H9 (cell line): ENCODE measurements around the gene F2. TPM values are rescaled to one million over a fixed set of nuclear protein-coding genes. Genes with fewer than 3 reads are reported as not detected.

Experiments used
- DNase-seq: peaks from one replicate; pipeline ENCODE4 v3.0.0-alpha.2; 2017
- H2AFZ ChIP-seq: one replicate; pipeline ENCODE4 v1.6.1; 2013; ENCODE audit warnings: mild to moderate bottlenecking, low read length, control low read depth, moderate library complexity
- H2AK5ac ChIP-seq: 2 replicates; pipeline ENCODE4 v1.6.1; 2013; ENCODE audit warnings: low read length, control low read depth, mixed read lengths; ENCODE audit not compliant: insufficient read length
- H2BK120ac ChIP-seq: one replicate; pipeline ENCODE4 v1.6.1; 2013; ENCODE audit warnings: low read depth, mild to moderate bottlenecking, low read length, control low read depth, inconsistent platforms; ENCODE audit not compliant: poor library complexity, severe bottlenecking
- H2BK12ac ChIP-seq: 2 replicates; pipeline ENCODE4 v1.6.1; 2013; ENCODE audit warnings: low read length, control low read depth, mixed read lengths, low read depth; ENCODE audit not compliant: insufficient read length
- H2BK15ac ChIP-seq: 2 replicates; pipeline ENCODE4 v1.6.1; 2013; ENCODE audit warnings: low read depth, low read length, control low read depth
- H2BK20ac ChIP-seq: one replicate; pipeline ENCODE4 v1.6.1; 2013; ENCODE audit warnings: low read depth, mild to moderate bottlenecking, low read length, control low read depth, inconsistent platforms; ENCODE audit not compliant: poor library complexity, severe bottlenecking
- H2BK5ac ChIP-seq: 2 replicates; pipeline ENCODE4 v1.6.1; 2013; ENCODE audit warnings: low read length, control low read depth, mixed read lengths; ENCODE audit not compliant: insufficient read length
- H3K14ac ChIP-seq: 2 replicates; pipeline ENCODE4 v1.6.1; 2013; ENCODE audit warnings: low read length, control low read depth; ENCODE audit not compliant: insufficient read depth
- H3K18ac ChIP-seq: 2 replicates; pipeline ENCODE4 v1.6.1; 2013; ENCODE audit warnings: low read depth, mild to moderate bottlenecking, mixed read lengths, low read length, control low read depth; ENCODE audit not compliant: insufficient read length
- H3K23ac ChIP-seq: 2 replicates; pipeline ENCODE4 v1.6.1; 2013; ENCODE audit warnings: low read length, control low read depth, mixed read lengths, low read depth; ENCODE audit not compliant: insufficient read length
- H3K23me2 ChIP-seq: 2 replicates; pipeline ENCODE4 v1.6.1; 2013; ENCODE audit warnings: low read depth, mild to moderate bottlenecking, mixed read lengths, low read length, control low read depth; ENCODE audit not compliant: insufficient read length, poor library complexity, severe bottlenecking
- H3K27ac ChIP-seq: 2 replicates; pipeline ENCODE4 v1.5.1; 2013; ENCODE audit warnings: low read length, control low read depth, mixed read lengths, low read depth; ENCODE audit not compliant: insufficient read length
- H3K27me3 ChIP-seq: 2 replicates; pipeline ENCODE4 v1.6.1; 2013; ENCODE audit warnings: low read length, control low read depth, inconsistent platforms; ENCODE audit not compliant: insufficient read depth
- H3K4ac ChIP-seq: 2 replicates; pipeline ENCODE4 v1.6.1; 2013; ENCODE audit warnings: low read depth, mild to moderate bottlenecking, control low read depth, inconsistent platforms, low read length, moderate library complexity
- H3K4me1 ChIP-seq: 2 replicates; pipeline ENCODE4 v1.6.1; 2013; ENCODE audit warnings: low read length, control low read depth, inconsistent platforms; ENCODE audit not compliant: insufficient read depth
- H3K4me2 ChIP-seq: 2 replicates; pipeline ENCODE4 v1.6.1; 2013; ENCODE audit warnings: low read length, control low read depth, mixed read lengths; ENCODE audit not compliant: insufficient read length, insufficient read depth
- H3K56ac ChIP-seq: 2 replicates; pipeline ENCODE4 v1.6.1; 2013; ENCODE audit warnings: low read depth, mild to moderate bottlenecking, mixed read lengths, low read length, control low read depth; ENCODE audit not compliant: insufficient read length
- H3K79me1 ChIP-seq: 2 replicates; pipeline ENCODE4 v1.6.1; 2013; ENCODE audit warnings: low read depth, mild to moderate bottlenecking, moderate library complexity, low read length, control low read depth, inconsistent platforms; ENCODE audit not compliant: insufficient read depth, poor library complexity, severe bottlenecking
- H3K79me2 ChIP-seq: 2 replicates; pipeline ENCODE4 v1.6.1; 2013; ENCODE audit warnings: low read length, control low read depth, inconsistent platforms; ENCODE audit not compliant: insufficient read depth
- H3K9ac ChIP-seq: 2 replicates; pipeline ENCODE4 v1.6.1; 2013; ENCODE audit warnings: low read length, control low read depth, mixed read lengths; ENCODE audit not compliant: insufficient read length; ENCODE audit errors: extremely low read depth
- H3K9me3 ChIP-seq: one replicate; pipeline ENCODE4 v1.6.1; 2013; ENCODE audit warnings: low read depth, low read length, inconsistent platforms; ENCODE audit not compliant: control insufficient read depth
- H3T11ph ChIP-seq: one replicate; pipeline ENCODE4 v1.6.1; 2013; ENCODE audit warnings: mild to moderate bottlenecking, low read length, control low read depth, inconsistent platforms
- H4K20me1 ChIP-seq: one replicate; pipeline ENCODE4 v1.6.1; 2013; ENCODE audit not compliant: control insufficient read depth, insufficient read length, insufficient read depth
- H4K5ac ChIP-seq: 2 replicates; pipeline ENCODE4 v1.6.1; 2013; ENCODE audit warnings: low read depth, mild to moderate bottlenecking, mixed read lengths, low read length, control low read depth; ENCODE audit not compliant: insufficient read length
- H4K8ac ChIP-seq: replicated peaks from 2 replicates; pipeline ENCODE4 v1.6.1; 2013; ENCODE audit warnings: low read length, control low read depth, mixed read lengths, low read depth; ENCODE audit not compliant: insufficient read length
- H4K91ac ChIP-seq: 2 replicates; pipeline ENCODE4 v1.6.1; 2013; ENCODE audit warnings: low read depth, mild to moderate bottlenecking, moderate library complexity, mixed read lengths, low read length, control low read depth; ENCODE audit not compliant: insufficient read length
- H3K27ac Mint-ChIP-seq, 3 experiments: 2 replicates in 2 of 3; 3 replicates in 1 of 3; pipeline ENCODE4 v1.8.0; 2020 to 2021; ENCODE audit warnings: mixed read lengths in 3 of 3, mild to moderate bottlenecking in 1 of 3, moderate library complexity in 1 of 3
- H3K27me3 Mint-ChIP-seq: 2 replicates; pipeline ENCODE4 v1.8.0; 2021; ENCODE audit warnings: low read depth, mild to moderate bottlenecking, moderate library complexity, mixed read lengths
- H3K36me3 Mint-ChIP-seq, 3 experiments: 2 replicates in 2 of 3; 3 replicates in 1 of 3; pipeline ENCODE4 v1.8.0; 2020 to 2021; ENCODE audit warnings: low read depth in 3 of 3, mixed read lengths in 3 of 3; ENCODE audit not compliant: insufficient read depth in 1 of 3
- H3K4me1 Mint-ChIP-seq, 2 experiments: 2 replicates each; pipeline ENCODE4 v1.8.0; 2020; ENCODE audit warnings: mixed read lengths in 2 of 2
- H3K4me3 Mint-ChIP-seq, 2 experiments: 2 replicates in 1 of 2; 3 replicates in 1 of 2; pipeline ENCODE4 v1.8.0; 2020 to 2021; ENCODE audit warnings: mild to moderate bottlenecking in 2 of 2, mixed read lengths in 2 of 2, moderate library complexity in 1 of 2
- H3K9me3 Mint-ChIP-seq, 2 experiments: 2 replicates in 1 of 2; 3 replicates in 1 of 2; pipeline ENCODE4 v1.8.0; 2020; ENCODE audit warnings: mild to moderate bottlenecking in 2 of 2, mixed read lengths in 2 of 2, moderate library complexity in 1 of 2
- CTCF ChIP-seq: fragments of 200-600 bp; sonication (generic); conservative IDR thresholded peaks from 3 replicates; pipeline ENCODE4 v1.8.0; 2021; ENCODE audit warnings: antibody characterized with exemption, mild to moderate bottlenecking
- WGBS: extraction: QIAGEN DNeasy Blood & Tissue Kit; methylation state at CpG from one replicate; pipeline ENCODE4 v1.1.7; 2013; ENCODE audit warnings: missing lambda C conversion rate, low lambda C conversion rate, mixed read lengths; ENCODE audit not compliant: insufficient read length; ENCODE audit errors: extremely low coverage; 5-methylcytosine and 5-hydroxymethylcytosine counted together
- total RNA-seq: library from RNA; stranded (reverse); gene quantifications from 2 replicates; pipeline ENCODE4 v1.2.1, GENCODE V29; 2021

Gene F2
- total RNA-seq, 1 experiment from 2014 or later, result not detected

GRCh38 chr11:46711303-46711702 is 7.7 kb upstream of the F2 start:
- no peak overlapping the region for H3K27ac Mint-ChIP-seq
- H4K20me1 ChIP-seq, result no peaks in the 10 kb centered on the region
- no CpG with 5 or more reads among the region's 5 CpGs for WGBS
- H3K27me3 ChIP-seq, result no peaks in the 10 kb centered on the region
- H3K56ac ChIP-seq, result no peak overlapping the region
- no peaks in the 10 kb centered on the region for H3K27me3 Mint-ChIP-seq
- peaks cover 0 to 13% (median 0%) of the 10 kb centered on the region in 3 experiments; a peak in 3 of 7 replicates for H3K36me3 Mint-ChIP-seq
- H3K4me2 ChIP-seq, result no peak overlapping the region
- H2BK15ac ChIP-seq, result no peak overlapping the region
- H3K23ac ChIP-seq, result no peak overlapping the region
- no peaks in the 10 kb centered on the region for H3K23me2 ChIP-seq
- H2BK5ac ChIP-seq, result no peak overlapping the region
- no peak overlapping the region for H3K4ac ChIP-seq
- no peak overlapping the region for H4K5ac ChIP-seq
- H3T11ph ChIP-seq, result no peak overlapping the region
- H2BK20ac ChIP-seq, result no peak overlapping the region
- no peak overlapping the region for H2AK5ac ChIP-seq
- H3K4me1 ChIP-seq, result no peaks in the 10 kb centered on the region
- H3K27ac ChIP-seq, result no peak overlapping the region
- H4K91ac ChIP-seq, result no peak overlapping the region
- TF ChIP-seq CTCF, result no peak
- H2AFZ ChIP-seq, result no peak overlapping the region
- no peak overlapping the region for H2BK12ac ChIP-seq
- no peak overlapping the region for H4K8ac ChIP-seq
- H3K9ac ChIP-seq, result no peak overlapping the region
- DNase-seq, result no peak
- no peak overlapping the region for H3K4me3 Mint-ChIP-seq
- H3K79me2 ChIP-seq, result no peaks in the 10 kb centered on the region
- no peaks in the 10 kb centered on the region for H3K4me1 Mint-ChIP-seq
- no peaks in the 10 kb centered on the region for H3K9me3 ChIP-seq
- no peak overlapping the region for H3K18ac ChIP-seq
- no peaks in the 10 kb centered on the region for H3K79me1 ChIP-seq
- H3K14ac ChIP-seq, result no peak overlapping the region
- no peaks in the 10 kb centered on the region for H3K9me3 Mint-ChIP-seq
- H2BK120ac ChIP-seq, result no peak overlapping the region
